IPS-NIHi11 (cell line): ENCODE measurements around the gene KANSL1.

Experiments used
- DNase-seq: peaks from one replicate; pipeline ENCODE4 v3.0.0; 2012; ENCODE audit warnings: mixed read lengths, low spot score

Gene KANSL1

DNA sequence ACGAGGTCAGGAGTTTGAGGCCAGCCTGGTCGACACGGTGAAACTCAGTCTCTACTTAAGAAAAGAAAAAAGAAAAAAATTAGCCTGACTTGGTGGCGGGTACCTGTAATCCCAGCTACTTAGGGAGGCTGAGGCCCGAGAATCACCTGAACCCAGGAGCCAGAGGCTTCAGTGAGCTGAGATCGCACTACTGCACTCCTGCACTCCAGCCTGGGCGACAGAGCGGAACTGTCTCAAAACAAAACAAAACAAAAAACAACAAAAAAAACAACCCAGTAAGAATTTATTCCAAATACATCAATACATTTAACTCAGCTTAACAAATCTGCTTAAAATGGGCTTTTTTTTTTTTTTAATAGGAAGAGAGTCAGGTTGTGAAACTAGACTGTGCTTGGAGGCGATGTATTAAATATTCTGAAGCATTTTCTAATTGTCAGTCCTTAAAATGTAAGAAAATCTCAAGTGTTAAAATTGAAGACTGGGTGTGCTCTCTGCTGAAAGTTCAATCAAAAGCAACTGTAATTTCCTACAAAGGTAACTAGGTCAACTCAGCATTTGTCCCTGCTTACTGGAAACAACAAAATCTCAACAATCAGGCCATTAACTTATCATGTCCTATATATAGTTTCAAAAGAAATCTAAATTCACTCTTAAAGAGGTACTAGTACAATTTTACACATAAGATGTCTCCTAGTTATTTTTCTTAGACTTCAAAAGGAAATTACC, 23.2 kb downstream of the KANSL1 start:
- DNase-seq, result no peak

DNA sequence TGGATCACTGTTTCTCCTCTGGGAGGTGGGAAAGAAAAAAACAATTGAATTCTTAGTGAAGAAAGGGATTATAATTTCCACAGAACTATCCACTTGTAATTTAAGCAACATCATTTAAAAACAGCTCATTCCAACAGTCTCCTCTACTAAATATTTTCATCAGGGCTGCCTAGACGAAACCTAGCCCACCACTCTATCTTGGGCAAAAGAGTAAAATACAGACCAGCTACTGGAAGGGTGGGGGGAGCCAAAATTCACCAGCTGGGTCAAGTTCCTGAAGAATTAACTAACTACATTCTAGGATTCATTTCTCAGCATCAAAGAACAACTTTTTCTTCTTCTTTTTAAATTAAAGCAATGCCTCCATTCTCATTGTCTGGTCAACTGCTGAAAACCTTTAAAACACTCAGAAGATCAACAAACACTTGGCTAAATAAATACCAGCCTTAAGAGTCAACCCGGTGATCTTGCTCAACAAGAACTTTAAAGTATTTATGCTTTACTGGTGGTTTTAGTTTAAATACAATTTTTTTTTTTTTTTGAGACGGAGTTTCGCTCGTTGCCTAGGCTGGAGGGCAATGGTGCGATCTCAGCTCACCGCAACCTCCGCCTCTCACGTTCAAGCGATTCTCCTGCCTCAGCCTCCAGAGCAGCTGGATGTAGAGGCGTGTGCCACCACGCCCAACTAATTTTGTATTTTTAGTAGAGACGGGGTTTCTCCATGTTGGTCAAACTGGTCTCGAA, 25.2 kb downstream of the KANSL1 start:
- no peak for DNase-seq

DNA sequence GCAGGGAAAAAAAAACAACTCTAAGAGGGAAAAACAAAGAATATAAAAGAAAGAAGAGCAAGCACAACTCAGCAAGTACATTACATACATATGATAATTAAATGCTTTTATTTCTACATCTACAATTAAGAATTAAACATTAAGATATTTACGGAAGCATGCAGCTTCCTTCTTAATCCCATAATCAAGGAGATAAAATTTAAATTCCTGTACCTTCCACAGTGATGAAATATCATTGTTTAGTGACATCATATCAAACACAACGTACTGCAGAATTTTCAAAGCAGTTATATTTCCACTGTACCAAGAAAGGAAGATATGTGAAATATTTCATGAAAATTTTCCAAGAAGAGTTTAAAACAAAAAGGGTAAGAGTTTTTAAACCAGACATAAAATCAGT, 26.0 kb downstream of the KANSL1 start:
- no peak for DNase-seq

DNA sequence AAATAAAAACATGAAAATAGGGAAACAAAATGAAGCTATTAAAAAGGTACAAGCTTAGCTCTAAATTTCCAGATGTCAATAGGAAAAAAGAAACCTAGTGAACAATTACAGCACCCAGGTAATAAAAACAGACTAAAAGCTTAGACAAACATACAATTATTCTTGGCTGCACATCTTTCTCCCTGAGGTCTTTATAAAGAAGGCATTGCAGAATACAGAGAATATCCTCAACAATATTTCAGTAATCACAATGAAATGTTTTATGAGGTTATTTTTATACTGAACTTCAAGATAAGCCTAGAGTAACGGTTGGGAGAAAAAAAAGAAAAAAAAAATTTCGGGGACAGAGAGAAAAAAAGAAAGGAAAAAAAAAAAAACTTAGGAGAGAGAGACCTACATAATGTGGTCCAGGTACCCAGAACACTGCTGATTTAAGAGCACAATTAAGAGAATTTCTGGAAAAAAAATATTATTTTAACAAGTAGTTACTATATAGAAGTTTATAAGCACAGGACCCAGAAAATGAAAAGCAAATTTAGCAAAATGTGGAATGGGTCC, 26.5 kb downstream of the KANSL1 start:
- DNase-seq, result no peak

DNA sequence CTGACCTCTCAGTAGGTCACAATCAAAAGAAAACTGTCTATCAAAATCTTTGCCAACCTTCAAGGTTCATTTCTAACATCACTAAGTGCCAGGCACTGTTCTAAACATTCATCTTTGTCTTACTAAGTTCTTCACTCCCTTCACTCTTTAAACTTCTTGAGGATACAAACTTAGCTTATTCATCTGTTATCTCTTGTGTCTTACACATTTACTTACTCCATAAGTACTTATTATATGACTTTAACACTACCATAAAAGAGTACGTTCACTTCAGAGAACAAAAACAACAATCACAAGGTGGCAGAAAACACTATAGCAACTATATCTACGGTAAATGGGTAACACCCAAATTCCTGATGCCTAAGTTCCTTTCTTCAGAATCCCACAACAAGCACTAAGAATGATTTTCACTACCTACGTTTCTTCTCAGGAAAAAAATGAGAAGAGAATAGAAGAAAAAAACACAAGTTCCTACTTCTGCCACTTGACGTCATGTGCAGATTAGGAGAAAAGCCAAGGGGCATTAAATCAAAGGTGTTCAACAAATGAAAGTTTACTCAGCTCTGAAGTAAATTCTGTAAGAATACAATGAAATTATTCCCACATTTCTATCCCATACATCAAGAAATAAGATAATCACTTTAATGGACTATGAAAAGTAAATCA, 29.2 kb downstream of the KANSL1 start:
- DNase-seq, result no peak

DNA sequence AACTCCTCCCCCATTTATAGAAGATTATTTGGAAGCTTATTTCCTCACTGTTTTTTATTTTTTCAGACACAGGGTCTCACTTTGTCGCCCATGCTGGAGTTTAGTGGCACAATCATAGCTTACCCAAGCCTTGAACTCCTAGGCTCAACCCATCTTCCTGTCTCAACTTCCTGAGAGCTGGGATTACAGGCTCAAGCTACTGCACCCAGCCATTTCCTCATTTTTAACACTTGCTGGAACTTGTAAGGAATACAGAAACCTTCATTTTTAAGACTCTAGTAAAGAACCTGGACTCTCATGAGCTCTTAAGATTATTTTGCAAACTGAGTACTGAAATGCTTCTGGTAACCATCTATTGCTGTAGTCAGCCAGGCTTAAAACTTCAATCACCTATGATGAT, 29.9 kb downstream of the KANSL1 start:
- no peak for DNase-seq

DNA sequence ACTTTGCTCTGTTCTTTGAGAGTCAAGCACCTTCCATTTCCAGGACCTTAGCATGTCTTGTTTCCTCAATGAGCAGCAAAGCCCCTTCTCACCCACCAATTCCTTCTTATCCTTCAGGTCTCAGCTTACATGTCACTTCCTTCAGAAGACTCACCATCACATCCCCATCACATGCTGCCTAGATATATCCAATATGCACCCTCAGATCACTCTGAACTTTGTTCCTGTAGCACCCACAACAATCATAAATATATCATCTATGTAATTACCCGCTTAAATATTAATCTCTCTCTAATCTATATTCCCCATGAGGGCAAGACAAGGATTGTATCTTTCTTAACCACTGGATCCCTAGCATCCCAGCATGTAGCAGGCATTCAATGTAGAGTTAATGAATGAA, 30.4 kb downstream of the KANSL1 start:
- no peak for DNase-seq

DNA sequence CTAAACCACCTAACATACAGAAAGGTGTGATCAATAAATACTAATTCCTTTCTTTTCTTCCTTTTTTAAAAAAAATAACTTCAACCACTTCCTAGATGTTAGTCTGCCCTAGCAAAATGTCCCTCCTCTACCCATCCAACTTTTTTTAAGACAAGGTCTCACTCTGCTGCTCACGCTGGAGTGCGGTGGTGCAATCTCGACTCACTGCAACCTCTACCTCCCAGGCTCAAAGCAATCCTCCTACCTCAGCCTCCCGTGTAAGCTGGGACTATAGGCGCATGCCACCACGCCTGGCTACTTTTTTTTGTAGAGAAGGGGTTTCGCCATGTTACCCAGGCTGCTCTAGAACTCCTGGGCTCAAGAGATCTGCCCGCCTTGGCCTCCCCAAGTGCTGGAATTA, 33.1 kb downstream of the KANSL1 start:
- DNase-seq, result no peak

DNA sequence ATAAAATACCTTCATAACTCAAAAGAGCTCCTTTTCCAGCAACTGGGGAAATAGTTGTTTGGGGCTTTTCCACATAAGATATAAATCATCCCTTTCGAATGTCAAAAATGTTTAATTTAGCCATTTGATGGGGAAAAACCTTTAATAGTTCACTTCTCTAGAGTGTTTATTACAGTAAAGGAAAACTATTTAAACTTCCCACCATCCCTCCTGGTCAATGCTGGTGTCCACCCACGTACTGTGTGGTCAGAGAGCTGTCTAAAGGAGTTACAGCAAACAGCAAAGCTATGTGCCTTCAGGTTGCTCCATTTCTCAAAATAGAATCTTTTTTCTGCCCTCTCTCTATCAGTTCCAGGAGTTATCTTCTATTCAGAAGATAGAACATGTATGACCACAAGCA, 33.5 kb downstream of the KANSL1 start:
- DNase-seq, result no peak

DNA sequence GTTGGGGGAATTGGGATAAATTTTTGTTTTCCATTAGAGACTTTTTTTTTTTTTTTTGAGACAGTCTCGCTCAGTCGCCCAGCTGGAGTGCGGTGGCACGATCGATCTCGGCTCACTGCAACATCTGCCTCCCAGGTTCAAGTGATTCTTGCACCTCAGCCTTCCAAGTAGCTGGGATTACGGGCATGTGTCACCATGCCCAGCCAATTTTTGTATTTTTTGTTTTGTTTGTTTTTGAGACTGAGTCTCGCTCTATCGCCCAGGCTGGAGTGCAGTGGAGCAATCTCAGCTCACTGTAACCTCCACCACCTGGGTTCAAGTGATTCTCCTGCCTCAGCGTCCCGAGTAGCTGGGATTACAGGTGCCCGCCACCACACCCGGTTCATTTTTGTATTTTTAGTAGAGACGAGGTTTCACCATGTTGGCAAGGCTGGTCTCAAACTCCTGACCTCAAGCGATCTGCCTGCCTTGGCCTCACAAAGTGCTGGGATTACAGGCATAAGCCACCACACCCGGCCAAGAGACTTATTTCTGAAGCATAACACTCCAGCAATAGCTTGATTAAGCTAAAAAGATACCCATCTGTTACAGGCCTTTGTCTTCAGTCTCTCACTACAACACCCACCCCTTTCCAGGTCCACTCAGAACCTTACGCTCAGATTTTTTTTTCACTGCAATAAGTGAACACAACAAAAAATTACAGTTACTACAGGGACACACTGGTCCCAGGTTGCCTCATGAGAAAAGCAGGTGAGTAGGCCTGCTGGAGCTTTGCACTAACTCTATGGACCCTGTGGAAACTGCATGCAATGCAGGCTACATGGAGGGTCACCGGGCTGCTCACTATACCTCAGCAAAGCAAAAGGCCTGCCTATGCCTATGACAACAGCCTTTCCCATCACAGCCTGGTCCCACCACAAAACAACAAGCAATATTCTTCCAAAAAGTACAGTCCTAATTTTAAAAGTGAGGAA, 34.6 kb downstream of the KANSL1 start:
- peak; percentile 33 for DNase-seq

DNA sequence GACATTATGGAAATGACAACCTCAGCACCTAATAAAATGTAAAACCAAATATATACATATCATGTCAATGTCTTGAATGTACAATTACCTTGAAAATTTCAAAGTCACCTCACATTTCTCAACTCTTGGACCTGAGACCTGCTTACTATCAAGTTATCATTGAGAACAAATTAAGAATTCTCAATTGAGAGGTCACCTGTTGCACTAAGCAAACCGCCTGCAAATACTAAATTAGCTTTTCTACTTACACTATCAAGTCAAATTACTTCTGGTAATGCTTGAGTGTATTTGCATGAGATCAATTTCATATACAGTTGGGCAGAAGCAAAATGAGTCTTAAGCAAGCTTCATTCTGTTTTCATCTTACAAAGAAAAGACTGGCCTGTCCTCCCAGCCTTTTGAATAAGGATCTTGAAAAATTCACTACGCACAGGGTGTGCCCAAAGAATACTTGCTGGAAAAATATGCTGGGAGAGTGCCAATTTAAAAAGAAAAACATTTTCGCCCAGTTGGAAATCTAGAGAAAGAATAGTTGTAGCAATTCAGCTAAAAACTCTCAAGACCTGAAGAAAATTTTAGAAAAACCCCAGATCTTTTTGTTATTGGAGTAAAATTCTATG, 35.7 kb downstream of the KANSL1 start:
- DNase-seq, result no peak

DNA sequence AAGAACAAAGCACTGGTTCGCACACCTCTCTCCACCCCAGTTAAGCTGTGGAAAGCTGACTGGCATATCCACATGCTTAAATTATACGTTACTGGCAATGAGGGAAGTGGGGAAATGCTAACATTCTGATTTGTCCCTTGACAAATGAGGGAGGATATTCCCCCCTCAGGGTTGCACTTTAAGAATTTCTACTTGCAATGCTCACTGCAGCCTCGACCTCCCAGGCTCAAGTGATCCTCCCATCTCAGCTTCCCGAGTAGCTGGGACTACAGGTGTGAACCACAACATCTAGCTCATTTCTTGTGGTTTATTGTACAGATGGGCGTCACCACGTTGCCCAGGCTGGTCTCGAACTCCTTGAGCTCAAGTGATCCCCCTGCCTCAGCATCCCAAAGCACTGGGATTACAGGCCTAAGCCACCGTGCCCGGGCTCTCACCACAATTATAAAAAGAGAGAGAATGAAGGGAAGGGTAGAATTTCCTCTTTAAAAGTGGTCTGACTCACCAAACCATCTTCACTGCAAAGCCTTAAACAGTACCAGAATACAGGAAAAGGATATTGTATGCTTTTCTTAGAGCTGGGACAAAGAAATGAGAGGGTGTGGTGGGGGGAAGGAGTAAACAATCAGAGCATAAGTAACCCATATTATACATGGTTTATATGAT, 38.9 kb downstream of the KANSL1 start:
- DNase-seq, result no peak

DNA sequence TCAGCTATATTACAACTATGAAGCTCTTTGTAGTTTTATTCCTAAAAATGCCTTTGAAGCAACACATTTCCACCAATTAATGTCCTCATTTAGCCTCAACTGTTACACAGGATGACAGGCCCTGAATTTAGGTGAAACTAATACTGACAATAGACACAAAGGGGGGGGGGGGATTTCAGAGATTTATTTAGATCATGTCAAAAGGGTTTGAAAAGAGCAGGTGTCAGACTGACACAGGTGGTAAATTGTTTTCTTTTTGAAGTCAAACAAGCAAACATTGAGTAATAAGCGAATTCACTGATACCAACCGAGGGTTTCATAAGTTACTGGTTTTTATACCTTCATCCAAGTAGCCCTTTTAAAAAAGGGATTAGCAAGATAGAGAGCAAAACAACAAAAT, 40.8 kb downstream of the KANSL1 start:
- no peak for DNase-seq

DNA sequence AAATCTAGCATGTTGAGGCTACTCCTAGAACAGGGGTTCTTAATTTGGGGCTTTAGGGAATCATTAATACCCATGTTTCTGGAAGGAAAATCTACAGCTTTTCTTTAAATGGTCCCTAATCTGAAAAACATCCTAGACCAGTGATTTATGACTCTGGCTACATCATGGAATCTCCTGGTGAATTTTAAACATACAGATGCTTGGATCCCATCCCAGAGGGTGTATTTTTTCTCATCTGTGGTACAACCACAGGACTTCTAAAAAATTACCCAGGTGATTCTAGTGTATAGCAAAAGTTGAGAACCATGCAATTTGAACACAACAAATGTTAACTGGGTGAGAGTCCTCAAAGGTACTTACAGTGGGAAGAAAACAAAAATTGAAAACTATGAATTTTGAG, 41.5 kb downstream of the KANSL1 start:
- DNase-seq, result no peak

DNA sequence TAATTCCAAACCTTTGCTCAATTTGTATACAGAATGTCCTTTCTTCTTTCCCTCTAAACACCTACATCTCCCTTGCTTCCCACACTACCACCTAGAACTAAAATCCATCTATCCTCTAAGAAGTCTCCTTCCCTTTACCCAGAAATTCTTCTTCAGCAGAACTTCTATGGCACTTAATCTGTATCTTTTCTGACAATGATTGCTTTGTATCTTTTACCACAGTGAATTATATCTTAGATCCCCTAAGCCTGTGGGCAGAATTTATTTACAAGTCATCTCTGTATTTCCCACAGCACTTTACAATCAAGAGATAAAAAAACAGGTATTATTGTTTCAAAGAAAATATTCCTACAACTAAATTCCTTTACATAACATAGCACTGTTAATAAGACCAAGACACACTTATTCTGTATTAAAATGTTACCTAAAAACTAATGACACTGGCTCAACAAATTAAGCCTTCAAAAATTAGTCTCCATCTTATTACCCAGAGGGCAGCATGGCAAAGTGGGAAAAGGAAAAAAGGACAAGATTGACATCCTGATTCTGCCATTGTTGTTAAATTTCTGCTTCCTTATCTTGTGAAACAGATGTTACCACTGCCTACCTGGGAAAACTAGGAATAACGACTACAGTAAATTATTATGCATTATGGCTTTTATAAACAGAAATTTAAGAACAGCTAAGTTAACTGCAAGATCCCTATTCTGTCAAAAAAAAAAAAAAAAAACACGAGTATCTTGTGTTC, 42.8 kb downstream of the KANSL1 start:
- DNase-seq, result no peak

DNA sequence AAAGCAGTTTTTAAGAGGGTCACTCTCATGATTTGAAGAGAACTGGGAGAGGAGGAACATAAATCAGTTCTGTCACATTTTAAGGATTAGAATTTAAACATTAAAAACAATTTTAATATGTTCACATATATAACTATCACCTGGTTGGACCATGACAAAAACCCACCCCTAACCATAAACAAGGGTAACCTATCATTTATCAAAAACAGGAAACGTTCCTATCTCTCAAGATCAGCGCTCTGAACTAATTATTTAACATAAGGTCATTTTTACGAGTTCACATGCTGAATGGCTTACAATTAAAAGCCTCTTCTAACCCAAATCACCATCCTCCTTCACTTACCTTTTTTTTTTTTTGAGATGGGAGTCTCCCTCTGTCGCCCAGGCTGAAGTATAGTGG, 45.0 kb downstream of the KANSL1 start:
- no peak for DNase-seq

DNA sequence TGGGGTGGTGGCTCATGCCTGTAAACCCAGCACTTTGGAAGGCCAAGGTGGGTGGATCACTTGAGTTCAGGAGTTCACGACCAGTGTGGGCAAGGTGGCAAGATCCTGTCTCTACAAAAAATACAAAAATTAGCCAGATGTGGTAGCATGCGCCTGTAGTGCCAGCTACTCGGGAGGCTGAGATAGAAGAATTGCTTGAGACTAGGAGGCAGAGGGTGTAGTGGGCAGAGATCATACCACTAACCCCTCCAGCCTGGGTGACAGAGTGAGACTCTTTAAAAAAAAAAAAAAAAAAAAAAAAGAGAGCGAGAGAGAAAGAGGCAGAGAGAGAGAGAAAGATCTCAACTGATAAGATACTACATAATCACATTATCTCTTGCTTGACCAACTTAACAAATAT, 45.9 kb downstream of the KANSL1 start:
- DNase-seq, result no peak

DNA sequence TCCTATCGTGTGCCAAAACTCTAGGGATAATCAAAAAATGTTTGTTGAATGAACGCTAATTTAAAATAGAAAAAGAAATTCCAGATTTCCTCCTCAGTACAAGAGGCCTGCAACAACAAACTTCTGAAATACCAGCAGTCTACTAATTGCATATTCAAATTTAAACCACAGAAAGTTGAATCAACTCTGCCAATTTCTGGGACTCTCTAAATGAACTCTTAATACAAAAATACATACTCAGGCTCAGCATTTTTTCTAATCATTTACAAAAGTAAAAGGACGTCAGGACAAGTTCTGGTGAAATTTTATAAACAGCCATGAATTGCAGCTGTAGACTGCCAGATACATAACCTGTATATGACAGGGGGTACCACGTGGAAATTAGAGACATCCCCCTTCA, 49.0 kb downstream of the KANSL1 start:
- DNase-seq, result no peak

DNA sequence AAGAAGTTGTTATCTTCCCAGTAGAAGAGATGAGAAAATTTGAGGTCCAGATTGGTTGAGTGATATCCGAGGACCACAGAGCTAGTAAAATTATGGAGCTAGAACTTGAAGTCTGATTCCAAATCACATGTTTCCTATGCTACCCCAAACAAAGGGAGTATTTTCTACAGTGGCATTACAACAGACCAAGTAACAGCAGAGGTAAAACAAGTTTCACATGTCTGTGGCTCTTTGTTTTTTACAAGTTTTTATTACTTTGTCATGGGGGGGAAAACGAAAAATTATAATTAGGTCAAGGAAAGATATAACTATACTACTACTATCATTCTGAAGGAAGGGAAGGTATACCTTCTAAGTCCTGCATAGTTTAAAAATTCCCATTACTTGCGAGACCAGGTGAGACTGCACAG, 49.4 kb downstream of the KANSL1 start:
- DNase-seq, result no peak

DNA sequence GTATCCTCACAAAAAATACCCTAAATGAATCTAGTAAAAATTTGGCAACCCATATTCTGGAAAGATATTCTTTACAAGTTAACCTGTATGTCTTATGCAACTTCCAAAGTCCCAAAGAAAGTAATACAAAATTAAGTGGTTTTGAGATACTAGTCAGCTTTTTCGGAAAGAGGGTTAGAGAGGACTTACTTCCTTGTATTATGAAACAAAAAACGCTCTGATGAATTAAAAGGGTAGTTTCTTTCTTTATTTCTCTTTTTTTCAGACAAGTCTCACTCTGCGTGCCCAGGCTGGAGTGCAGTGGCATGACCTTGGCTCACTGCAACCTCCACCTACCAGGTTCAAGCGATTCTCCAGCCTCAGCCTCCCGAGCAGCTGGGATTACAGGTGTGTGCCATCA, 51.6 kb downstream of the KANSL1 start:
- DNase-seq, result no peak
